Ectodermal cell (in vitro differentiated cells): ENCODE measurements around the gene ENPP3.

Source experiments
- H3K27ac ChIP-seq: 2 replicates; pipeline ENCODE4 v1.7.0; 2013; ENCODE audit warnings: mild to moderate bottlenecking, low read depth, low read length; ENCODE audit not compliant: insufficient read depth, poor library complexity, severe bottlenecking
- H3K27me3 ChIP-seq: 2 replicates; pipeline ENCODE4 v1.7.0; 2013; ENCODE audit warnings: mild to moderate bottlenecking, low read length; ENCODE audit not compliant: insufficient read depth, control insufficient read depth, poor library complexity, severe bottlenecking
- H3K36me3 ChIP-seq: one replicate; pipeline ENCODE4 v1.7.0; 2013; ENCODE audit warnings: low read length; ENCODE audit not compliant: control insufficient read depth, insufficient read depth
- H3K4me1 ChIP-seq: one replicate; pipeline ENCODE4 v1.7.0; 2013; ENCODE audit warnings: low read length; ENCODE audit not compliant: control insufficient read depth, insufficient read depth
- H3K4me3 ChIP-seq: 2 replicates; pipeline ENCODE4 v1.7.0; 2013; ENCODE audit warnings: low read depth, low read length, control low read depth; ENCODE audit not compliant: insufficient read depth
- H3K9me3 ChIP-seq: 2 replicates; pipeline ENCODE4 v1.7.0; 2013; ENCODE audit warnings: mild to moderate bottlenecking, low read length, moderate library complexity; ENCODE audit not compliant: control insufficient read depth
- WGBS, 2 experiments: methylation state at CpG; one replicate each; pipeline ENCODE4 v1.1.7; 2013; ENCODE audit warnings: missing lambda C conversion rate in 2 of 2; 5-methylcytosine and 5-hydroxymethylcytosine counted together

ENPP3 gene

DNA sequence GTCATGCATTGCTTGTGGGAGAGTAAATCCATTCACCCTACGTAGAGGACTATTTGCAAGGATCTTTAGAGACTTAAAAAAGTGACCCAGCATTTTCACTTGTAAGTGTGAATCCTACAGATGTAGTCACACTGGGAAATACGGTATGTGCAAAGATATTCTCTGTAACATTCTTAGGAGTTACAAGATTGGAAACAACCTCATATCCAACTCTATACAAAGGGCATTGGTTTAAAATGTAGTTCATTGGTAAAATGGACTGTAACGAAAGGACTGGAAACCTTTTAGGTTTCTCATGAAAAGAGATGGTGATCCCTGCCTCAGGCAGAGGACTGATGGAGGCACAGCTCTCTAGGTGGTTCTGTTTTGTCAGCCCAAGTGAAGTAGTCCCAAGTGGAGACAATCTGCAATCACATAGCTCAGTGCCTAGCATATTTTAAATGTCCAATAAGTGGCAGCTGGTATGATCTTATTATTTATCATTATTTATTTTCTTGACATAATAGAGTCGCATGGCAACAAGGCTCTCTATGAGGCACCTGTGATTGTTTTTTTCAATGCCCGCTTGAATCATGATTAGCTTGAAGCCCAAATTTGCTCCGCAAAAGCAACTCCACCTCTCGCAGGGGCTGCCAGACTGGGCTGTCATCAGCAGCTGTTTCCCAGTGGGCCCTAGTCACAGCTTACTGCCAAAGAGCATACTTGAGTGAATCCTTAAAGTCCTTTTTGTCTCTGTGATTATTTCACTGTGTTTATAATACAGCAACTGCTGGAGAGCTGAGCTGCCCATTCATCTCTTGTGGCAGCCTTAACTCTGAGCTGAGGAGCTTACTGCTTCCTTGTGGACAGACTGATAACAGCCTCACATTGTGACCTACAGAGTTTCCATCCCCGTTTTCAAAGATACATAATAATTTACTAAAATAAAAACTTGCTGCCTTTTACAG, 150.9 kb downstream of the ENPP3 start:
- no peaks in the 10 kb centered on the region for H3K36me3 ChIP-seq
- H3K27ac ChIP-seq: no peak overlapping the region
- no peaks in the 10 kb centered on the region for H3K9me3 ChIP-seq
- no peaks in the 10 kb centered on the region for H3K27me3 ChIP-seq
- H3K4me3 ChIP-seq: no peak overlapping the region
- 90 to 95% methylated on average over 7 of the region's 8 CpGs for WGBS, 2 experiments
- no peaks in the 10 kb centered on the region for H3K4me1 ChIP-seq

DNA sequence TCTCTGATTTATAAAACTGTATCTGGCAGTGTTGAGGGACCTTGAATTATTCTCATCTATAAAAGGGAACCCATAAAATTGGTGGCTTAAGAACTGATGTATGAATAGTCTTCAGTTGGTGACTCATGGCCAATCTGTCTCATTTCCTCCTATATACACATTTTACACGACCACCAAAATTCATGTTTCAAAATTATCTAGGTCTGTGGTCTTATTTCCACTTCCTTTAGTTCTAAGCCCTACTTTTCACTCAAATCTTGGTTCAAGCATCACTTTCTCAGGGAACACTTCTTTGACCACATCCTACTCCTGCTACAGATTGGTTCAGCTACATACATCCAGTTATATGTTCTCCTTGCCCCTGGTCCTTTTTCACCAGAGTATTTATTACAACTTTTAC, 152.1 kb downstream of the ENPP3 start:
- Histone ChIP-seq H3K4me1 (no peaks in the 10 kb centered on the region), H3K27ac (no peak overlapping the region), H3K4me3 (no peak overlapping the region), H3K9me3 (no peaks in the 10 kb centered on the region), H3K27me3 (no peaks in the 10 kb centered on the region), H3K36me3 (no peaks in the 10 kb centered on the region)
- WGBS, 2 experiments: 78 to 84% methylated on average over 1 of the region's 1 CpG

DNA sequence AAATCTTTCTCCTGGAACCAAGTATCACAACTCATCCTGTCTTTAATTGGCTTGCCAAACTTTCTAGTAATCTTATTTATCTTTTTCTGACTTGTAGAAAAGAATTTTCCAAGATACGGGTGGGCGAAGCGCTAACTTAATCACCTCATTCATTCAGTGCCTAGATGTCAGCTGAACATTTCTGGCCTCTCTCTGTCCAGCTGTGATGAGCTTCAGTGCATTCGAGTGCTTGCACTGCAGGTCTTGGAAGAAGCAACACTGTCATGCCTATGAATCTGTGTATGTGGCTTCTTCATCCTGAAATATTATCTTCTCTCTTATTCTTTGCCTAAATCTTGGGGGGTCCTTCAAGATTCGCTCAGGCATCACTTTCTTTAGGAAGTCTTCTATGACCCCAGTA, 154.4 kb downstream of the ENPP3 start:
- Histone ChIP-seq H3K36me3 (no peaks in the 10 kb centered on the region), H3K9me3 (no peaks in the 10 kb centered on the region), H3K4me3 (no peak overlapping the region), H3K27me3 (no peaks in the 10 kb centered on the region), H3K4me1 (no peaks in the 10 kb centered on the region), H3K27ac (no peak overlapping the region)
- 92 to 96% methylated on average over 4 of the region's 5 CpGs for WGBS, 2 experiments

DNA sequence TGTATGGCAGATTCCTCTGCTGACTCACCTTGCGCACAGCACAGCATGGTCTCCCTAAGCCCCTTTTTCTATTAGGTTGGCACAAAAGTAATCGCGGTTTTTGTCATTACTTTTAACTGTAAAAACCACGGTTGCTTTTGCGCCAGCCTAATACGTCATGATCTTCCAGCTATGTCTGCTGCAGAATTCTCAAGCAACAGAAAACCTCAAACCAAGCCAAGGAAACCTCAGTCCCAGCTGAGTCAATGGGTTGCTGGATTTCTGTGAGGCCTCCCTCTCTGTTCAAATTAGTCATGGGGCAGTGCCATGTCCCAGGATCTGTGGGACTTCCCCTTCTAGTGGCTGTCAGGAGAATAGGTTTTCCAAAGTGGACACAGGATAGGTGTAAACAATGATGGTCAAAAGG, 155.0 kb downstream of the ENPP3 start:
- Histone ChIP-seq H3K4me3 (no peak overlapping the region), H3K27ac (no peak overlapping the region), H3K9me3 (no peaks in the 10 kb centered on the region), H3K27me3 (no peaks in the 10 kb centered on the region), H3K4me1 (no peaks in the 10 kb centered on the region), H3K36me3 (no peaks in the 10 kb centered on the region)
- 89 to 91% methylated on average over 6 of the region's 6 CpGs for WGBS, 2 experiments

DNA sequence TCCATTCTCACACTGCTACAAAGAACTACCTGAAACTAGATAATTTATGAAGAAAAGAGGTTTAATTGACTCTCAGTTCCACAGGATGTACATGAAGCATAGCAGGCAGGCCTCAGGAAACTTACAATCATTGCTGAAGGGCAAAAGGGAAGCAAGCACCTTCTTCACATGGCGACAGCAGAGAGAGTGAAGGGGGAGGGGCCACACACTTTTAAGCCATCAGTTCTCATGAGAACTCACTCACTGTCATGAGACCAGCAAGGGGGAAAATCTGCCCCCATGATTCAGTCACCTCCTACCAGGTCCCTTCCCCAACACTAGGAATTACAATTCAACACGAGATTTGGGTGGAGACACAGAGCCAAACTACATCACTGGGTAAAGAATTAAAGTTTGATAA, 158.3 kb downstream of the ENPP3 start:
- no peaks in the 10 kb centered on the region for H3K9me3 ChIP-seq
- no peak overlapping the region for H3K27ac ChIP-seq
- H3K4me1 ChIP-seq: no peaks in the 10 kb centered on the region
- no peaks in the 10 kb centered on the region for H3K27me3 ChIP-seq
- no peaks in the 10 kb centered on the region for H3K36me3 ChIP-seq
- no peak overlapping the region for H3K4me3 ChIP-seq
- 47 to 69% methylated on average over 1 to 2 of the region's 2 CpGs for WGBS, 2 experiments
